GM12878 (cell line): ENCODE results near the gene CLEC19A. TPM values are rescaled to one million over a fixed set of nuclear protein-coding genes. Genes with fewer than 3 reads are reported as not detected.

ENCODE experiments used
- ATAC-seq: fragments of 200-7000 bp; cut with Tn5 transposase; 3 replicates; pipeline ENCODE4 v1.9.1; 2020; ENCODE audit warnings: mild to moderate bottlenecking, moderate library complexity
- BruUV-seq: library from RNA; stranded (reverse); fragments of 400-500 nt; replicated peaks from 2 replicates; lab custom pipeline; 2021; lab: Mats Ljungman, UMichigan
- CTCF ChIA-PET: fragments of 300-600 bp; sonication (Branson Sonifier 250); formaldehyde crosslinking; extraction: SDS; loops from one replicate; lab custom pipeline; 2021; ENCODE audit warnings: inconsistent platforms; lab: Yijun Ruan, JAX
- POLR2A ChIA-PET: fragments of 350-600 bp; formaldehyde crosslinking; extraction: SDS; loops from one replicate; lab custom pipeline; 2021; ENCODE audit warnings: inconsistent platforms; lab: Charles Lee
- RAD21 ChIA-PET: fragments of 300-600 bp; sonication (Branson Sonifier 250); formaldehyde crosslinking; loops from one replicate; lab custom pipeline; 2023; ENCODE audit warnings: antibody characterized with exemption; ENCODE audit not compliant: unreplicated experiment; lab: Charles Lee
- SMC1A ChIA-PET: fragments of 300-600 bp; sonication (Branson Sonifier 250); formaldehyde crosslinking; loops from one replicate; lab custom pipeline; 2023; ENCODE audit not compliant: unreplicated experiment, uncharacterized antibody; lab: Charles Lee
- DNase-seq: peaks from one replicate; pipeline ENCODE4 v3.0.0-alpha.2; 2011; ENCODE audit warnings: low read depth, low spot score
- FAIRE-seq: peaks from 3 replicates; lab custom pipeline; 2011; peaks lifted over from hg19 to GRCh38; lab: Jason Lieb, UNC
- H2AFZ ChIP-seq: 2 replicates; pipeline ENCODE4 v1.6.0; 2011; ENCODE audit warnings: low read depth, low read length, control low read depth; ENCODE audit not compliant: control insufficient read depth
- H3K27ac ChIP-seq: 2 replicates; pipeline ENCODE4 v1.5.1; 2011; ENCODE audit warnings: control low read depth; ENCODE audit not compliant: control insufficient read depth, insufficient read depth
- H3K27me3 ChIP-seq, 2 experiments: replicated peaks in 1 of 2; 2 replicates each; pipeline versions ENCODE4 v1.6.0 to v1.6.1; 2011; ENCODE audit warnings: low read length in 1 of 2; ENCODE audit not compliant: control insufficient read depth in 2 of 2, insufficient read depth in 2 of 2
- H3K36me3 ChIP-seq, 2 experiments: 2 replicates each; pipeline ENCODE4 v1.5.1; 2011; ENCODE audit warnings: low read length in 1 of 2; ENCODE audit not compliant: control insufficient read depth in 2 of 2, insufficient read depth in 2 of 2
- H3K4me1 ChIP-seq: 2 replicates; pipeline ENCODE4 v1.6.1; 2011; ENCODE audit warnings: mild to moderate bottlenecking, low read length, moderate library complexity, mixed read lengths; ENCODE audit not compliant: control insufficient read depth, insufficient read depth
- H3K4me2 ChIP-seq: 2 replicates; pipeline ENCODE4 v1.6.0; 2011; ENCODE audit warnings: control low read depth; ENCODE audit not compliant: control insufficient read depth, insufficient read depth
- H3K4me3 ChIP-seq: fragments of 200-600 bp; sonication (generic); 2 replicates; pipeline ENCODE4 v1.5.1; 2016
- H3K79me2 ChIP-seq: 2 replicates; pipeline ENCODE4 v1.6.0; 2011; ENCODE audit warnings: low read length; ENCODE audit not compliant: control insufficient read depth, insufficient read depth
- H3K9ac ChIP-seq: 2 replicates; pipeline ENCODE4 v1.8.0; 2011; ENCODE audit warnings: low read length, control low read depth, mixed read lengths; ENCODE audit not compliant: control insufficient read depth, insufficient read depth
- H3K9me3 ChIP-seq: replicated peaks from 3 replicates; pipeline ENCODE4 v1.5.1; 2011; ENCODE audit warnings: mild to moderate bottlenecking, low read length; ENCODE audit not compliant: control insufficient read depth, insufficient read depth
- H4K20me1 ChIP-seq: 2 replicates; pipeline ENCODE4 v1.6.0; 2011; ENCODE audit not compliant: control insufficient read depth, insufficient read depth
- BHLHE40 ChIP-seq, 2 experiments: fragments of 450-650 bp in 1 of 2; IDR thresholded peaks; 2 replicates each; pipeline ENCODE4 v1.6.1; 2011 to 2017; ENCODE audit warnings: low read depth in 2 of 2, borderline replicate concordance in 1 of 2, improper control_type of control experiment in 1 of 2, low read length in 1 of 2, mild to moderate bottlenecking in 1 of 2
- BMI1 ChIP-seq: fragments of 450-650 bp; IDR thresholded peaks from 2 replicates; pipeline ENCODE4 v1.6.1; 2016; ENCODE audit warnings: mild to moderate bottlenecking, moderate library complexity, borderline replicate concordance
- CHD4 ChIP-seq: fragments of 200-600 bp; sonication (generic); IDR thresholded peaks from 2 replicates; pipeline ENCODE4 v1.6.1; 2016; ENCODE audit warnings: mild to moderate bottlenecking
- CREB1 ChIP-seq: IDR thresholded peaks from 2 replicates; pipeline ENCODE4 v1.6.1; 2012; ENCODE audit warnings: low read depth, mild to moderate bottlenecking, inconsistent platforms
- ELK1 ChIP-seq: IDR thresholded peaks from 2 replicates; pipeline ENCODE4 v1.6.1; 2012; ENCODE audit warnings: low read depth, low read length, improper control_type of control experiment
- IKZF1 ChIP-seq: fragments of 450-650 bp; conservative IDR thresholded peaks from 2 replicates; pipeline ENCODE4 v1.6.1; 2017; ENCODE audit warnings: antibody characterized with exemption, mild to moderate bottlenecking
- NFXL1 ChIP-seq: fragments of 450-650 bp; IDR thresholded peaks from 2 replicates; pipeline ENCODE4 v1.6.1; 2017; ENCODE audit warnings: antibody characterized with exemption, mild to moderate bottlenecking, borderline replicate concordance
- NFYA ChIP-seq: IDR thresholded peaks from 2 replicates; pipeline ENCODE4 v1.6.1; 2011; ENCODE audit warnings: low read depth, mild to moderate bottlenecking, low read length, improper control_type of control experiment, borderline replicate concordance
- NR2C2 ChIP-seq: IDR thresholded peaks from 2 replicates; pipeline ENCODE4 v1.6.1; 2011; ENCODE audit warnings: borderline replicate concordance, low read depth; ENCODE audit not compliant: control insufficient read depth, insufficient read length
- PAX5 ChIP-seq: IDR thresholded peaks from 2 replicates; pipeline ENCODE4 v1.6.1; 2011; ENCODE audit warnings: low read depth, low read length, borderline replicate concordance
- STAT1 ChIP-seq: fragments of 450-650 bp; conservative IDR thresholded peaks from 2 replicates; pipeline ENCODE4 v1.6.1; 2014; ENCODE audit warnings: antibody characterized with exemption, mild to moderate bottlenecking
- TBL1XR1 ChIP-seq: IDR thresholded peaks from 2 replicates; pipeline ENCODE4 v1.6.1; 2012; ENCODE audit warnings: low read depth, low read length, improper control_type of control experiment
- ZNF207 ChIP-seq: fragments of 450-650 bp; IDR thresholded peaks from 2 replicates; pipeline ENCODE4 v1.6.1; 2014; ENCODE audit warnings: antibody characterized with exemption, mild to moderate bottlenecking, borderline replicate concordance
- ZNF592 ChIP-seq: fragments of 450-650 bp; IDR thresholded peaks from 2 replicates; pipeline ENCODE4 v1.6.1; 2017; ENCODE audit warnings: mild to moderate bottlenecking, moderate library complexity
- ZZZ3 ChIP-seq: IDR thresholded peaks from 2 replicates; pipeline ENCODE4 v1.6.1; 2011; ENCODE audit warnings: low read depth; ENCODE audit not compliant: control insufficient read depth, insufficient read length
- WGBS: methylation state at CpG from one replicate; pipeline ENCODE4 v1.1.6; 2016; ENCODE audit warnings: low lambda C conversion rate; ENCODE audit not compliant: insufficient replicate concordance, insufficient coverage; ENCODE audit errors: missing lambda C conversion rate; 5-methylcytosine and 5-hydroxymethylcytosine counted together
- in situ Hi-C: fragments of 300-500 bp; cut with MboI; formaldehyde crosslinking; loops from 9 replicates; pipeline ENCODE4 v1.14.3; 2018; ENCODE audit warnings: mixed read lengths
- intact Hi-C: fragments of 100-400 bp; cut with micrococcal nuclease; formaldehyde crosslinking; loops from one replicate; pipeline ENCODE4 v1.14.2; 2022; ENCODE audit not compliant: unreplicated experiment
- polyA plus RNA-seq, 11 experiments: library from polyadenylated mRNA; depleted of rRNA in 4 of 11; unstranded in 6 of 11; stranded (reverse) in 5 of 11; fragments of >200 nt; fragmentation: Nextera tagmentation in 4 of 11; fragmentation: Illumina TruSeq in 1 of 11; extraction: Ambion mirVana in 4 of 11; extraction: Trizol in 1 of 11; gene quantifications; 1 replicate in 1 of 11; 2 replicates in 10 of 11; pipeline versions ENCODE4 v1.2.1 to v1.2.3, GENCODE V29; 2011 to 2016; ENCODE audit warnings: inconsistent platforms in 2 of 11, missing spikeins in 2 of 11, low read depth in 1 of 11
- total RNA-seq, 4 experiments: library from RNA; depleted of rRNA in 3 of 4; stranded (reverse); fragments of >200 nt in 3 of 4; fragmentation: Illumina TruSeq in 1 of 4; extraction: Trizol in 1 of 4; gene quantifications; 2 replicates each; pipeline versions ENCODE4 v1.2.1 to v1.2.3, GENCODE V29; 2013 to 2021
- TF ChIP-seq, protein P1 (sequence below): fragments of 450-650 bp; IDR thresholded peaks from 2 replicates; pipeline ENCODE4 v1.6.1; 2017; ENCODE audit warnings: borderline replicate concordance

CLEC19A gene
- total and polyA plus RNA-seq, 10 of the 15 experiments (the other 5 are each of a cell fraction or from before 2014, with no cell fraction given), result 0.03 TPM; not detected in 8

DNA sequence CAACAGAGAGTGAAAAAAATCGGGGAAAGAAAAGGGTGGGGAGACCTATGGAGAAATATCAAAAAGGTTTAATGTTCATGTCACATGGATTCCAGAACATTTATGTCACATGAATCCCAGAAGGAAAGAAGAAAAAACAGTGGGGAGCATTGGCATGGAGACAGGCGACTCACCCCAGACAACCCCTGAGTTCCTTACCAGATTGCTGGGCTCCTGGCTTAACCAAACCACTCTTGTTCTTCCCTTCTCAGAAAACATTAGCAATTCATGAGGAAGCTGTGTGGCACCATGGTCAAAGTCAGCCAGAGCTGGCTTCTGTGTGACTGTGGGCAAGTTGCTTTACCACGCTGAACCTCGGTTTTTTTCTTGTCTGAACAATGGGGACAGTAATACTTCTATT lies 49.6 kb upstream of the CLEC19A start (continued):
- TF ChIP-seq ZNF592 (no peak), BMI1 (no peak)
- TF ChIP-seq, protein P1, sequence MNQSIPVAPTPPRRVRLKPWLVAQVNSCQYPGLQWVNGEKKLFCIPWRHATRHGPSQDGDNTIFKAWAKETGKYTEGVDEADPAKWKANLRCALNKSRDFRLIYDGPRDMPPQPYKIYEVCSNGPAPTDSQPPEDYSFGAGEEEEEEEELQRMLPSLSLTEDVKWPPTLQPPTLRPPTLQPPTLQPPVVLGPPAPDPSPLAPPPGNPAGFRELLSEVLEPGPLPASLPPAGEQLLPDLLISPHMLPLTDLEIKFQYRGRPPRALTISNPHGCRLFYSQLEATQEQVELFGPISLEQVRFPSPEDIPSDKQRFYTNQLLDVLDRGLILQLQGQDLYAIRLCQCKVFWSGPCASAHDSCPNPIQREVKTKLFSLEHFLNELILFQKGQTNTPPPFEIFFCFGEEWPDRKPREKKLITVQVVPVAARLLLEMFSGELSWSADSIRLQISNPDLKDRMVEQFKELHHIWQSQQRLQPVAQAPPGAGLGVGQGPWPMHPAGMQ, result no peak

DNA sequence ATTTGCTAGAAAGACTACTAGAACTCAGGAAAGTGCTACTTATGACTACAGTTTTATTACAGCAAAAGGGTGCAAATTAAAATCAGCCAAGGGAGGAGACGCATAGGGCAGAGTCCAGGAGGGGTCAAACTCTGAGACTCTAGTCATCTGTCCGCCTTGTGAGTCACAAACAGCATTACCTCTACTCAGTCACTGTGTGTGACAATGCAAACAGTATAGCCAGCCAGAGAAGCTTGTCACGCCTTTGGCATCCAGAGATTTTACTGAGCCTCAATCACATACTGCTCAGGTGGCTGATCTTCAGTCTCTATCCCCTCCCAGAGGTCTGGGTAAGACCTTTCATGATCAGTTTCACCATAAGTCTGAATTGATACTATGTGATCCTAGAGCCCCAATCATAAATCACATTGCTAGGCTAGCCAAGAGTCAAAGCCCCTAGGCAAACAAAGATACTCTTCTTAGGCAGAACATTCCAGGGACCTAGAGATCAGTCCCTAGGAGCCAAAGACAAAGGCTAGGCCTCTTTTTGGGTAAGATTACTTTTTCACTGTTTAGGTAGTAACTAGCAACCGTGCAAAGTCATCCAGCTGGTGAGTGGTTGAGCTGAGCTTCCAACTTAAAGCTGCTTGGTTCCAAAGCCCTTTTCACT lies 48.8 kb upstream of the CLEC19A start:
- no peak for FAIRE-seq
- Histone ChIP-seq H4K20me1 (no peaks in the 10 kb centered on the region), H3K9me3 (peaks cover 4% of the 10 kb centered on the region), H3K36me3 (no peaks in the 10 kb centered on the region), H3K9ac (no peak overlapping the region), H3K79me2 (no peaks in the 10 kb centered on the region), H3K27ac (no peak overlapping the region), H3K4me1 (no peaks in the 10 kb centered on the region), H3K4me3 (no peak overlapping the region), H2AFZ (no peak overlapping the region), H3K4me2 (no peak overlapping the region), H3K27me3 (no peaks in the 10 kb centered on the region)
- in situ Hi-C loops, result no loop called here
- ChIA-PET CTCF (no interaction called here), POLR2A (no interaction called here), SMC1A (no interaction called here), RAD21 (no interaction called here)
- 42% methylated on average over 4 of the region's 4 CpGs for WGBS
- ATAC-seq, result no peak
- intact Hi-C loops, result no loop called here
- no TSS peak for BruUV-seq
- DNase-seq, result no peak
- TF ChIP-seq NR2C2 (no peak), CHD4 (no peak), PAX5 (no peak), STAT1 (no peak), NFYA (no peak), ZZZ3 (no peak), CREB1 (no peak), BHLHE40 (IDR thresholded peaks at IDR 0.05; ENCODE audit: borderline replicate concordance in 1 of 2, low read depth in 2 of 2, low read length in 1 of 2) (no peak), NFXL1 (no peak), ZNF207 (no peak), ELK1 (no peak), TBL1XR1 (no peak), IKZF1 (no peak)
